Uterus (tissue), 4 donors: ENCODE data around the gene RNF115. TPM values are rescaled to one million over a fixed set of nuclear protein-coding genes. Genes with fewer than 3 reads are reported as not detected.

Experiments used
- DNase-seq, 2 donors: peaks; one replicate each; pipeline ENCODE4 v3.0.0-alpha.2; 2019 to 2020
- H3K27ac ChIP-seq, 2 donors: fragments of 200-600 bp; sonication (generic); 1 replicate in 1 of 2; 2 replicates in 1 of 2; pipeline ENCODE4 v1.5.1; 2016 to 2018
- H3K27me3 ChIP-seq, 2 donors: fragments of 200-600 bp; sonication (generic); one replicate each; pipeline ENCODE4 v1.5.1; 2018 to 2019; ENCODE audit warnings: control low read depth in 1 of 2
- H3K36me3 ChIP-seq, 2 donors: fragments of 200-600 bp; sonication (generic); one replicate each; pipeline ENCODE4 v1.5.1; 2019; ENCODE audit warnings: control low read depth in 1 of 2
- H3K4me1 ChIP-seq, 2 donors: fragments of 200-600 bp; sonication (generic); one replicate each; pipeline ENCODE4 v1.5.1; 2018 to 2019; ENCODE audit warnings: control low read depth in 1 of 2
- H3K4me3 ChIP-seq, 2 donors: fragments of 200-600 bp; sonication (generic); 1 replicate in 1 of 2; 2 replicates in 1 of 2; pipeline ENCODE4 v1.5.1; 2018 to 2019; ENCODE audit warnings: mild to moderate bottlenecking in 1 of 2
- H3K9me3 ChIP-seq, 2 donors: fragments of 200-600 bp; sonication (generic); one replicate each; pipeline ENCODE4 v1.5.1; 2019; ENCODE audit warnings: control low read depth in 1 of 2
- POLR2A ChIP-seq, 2 donors: fragments of 450-650 bp; IDR thresholded peaks; one replicate each; pipeline ENCODE4 v1.6.1; 2016; ENCODE audit warnings: antibody characterized with exemption in 2 of 2, mild to moderate bottlenecking in 1 of 2, moderate library complexity in 1 of 2
- intact Hi-C: fragments of 100-400 bp; cut with DNase I; formaldehyde crosslinking; loops from one replicate; pipeline ENCODE4 v1.15.1; 2023; ENCODE audit warnings: low total_unique reads
- total RNA-seq, 4 donors: library from RNA; depleted of rRNA in 3 of 4; stranded (reverse); fragments of >200 nt in 3 of 4; gene quantifications; one replicate each; pipeline versions ENCODE4 v1.1.0 to v1.2.4, GENCODE V29; 2014 to 2023
- TF ChIP-seq, protein P1 (sequence below), 4 experiments: fragments of 200-600 bp in 2 of 4; fragments of 450-650 bp in 2 of 4; sonication (generic) in 2 of 4; IDR thresholded peaks; one replicate each; pipeline ENCODE4 v1.5.1; 2016 to 2019; ENCODE audit warnings: antibody characterized with exemption in 4 of 4, mild to moderate bottlenecking in 2 of 4, moderate library complexity in 1 of 4
- donor health status: DM: yes; HTN: yes; CAD: no.

RNF115 gene
- total RNA-seq, 4 donors from 2014 or later = 18.8 to 33.4 (median 27.8) TPM

DNA sequence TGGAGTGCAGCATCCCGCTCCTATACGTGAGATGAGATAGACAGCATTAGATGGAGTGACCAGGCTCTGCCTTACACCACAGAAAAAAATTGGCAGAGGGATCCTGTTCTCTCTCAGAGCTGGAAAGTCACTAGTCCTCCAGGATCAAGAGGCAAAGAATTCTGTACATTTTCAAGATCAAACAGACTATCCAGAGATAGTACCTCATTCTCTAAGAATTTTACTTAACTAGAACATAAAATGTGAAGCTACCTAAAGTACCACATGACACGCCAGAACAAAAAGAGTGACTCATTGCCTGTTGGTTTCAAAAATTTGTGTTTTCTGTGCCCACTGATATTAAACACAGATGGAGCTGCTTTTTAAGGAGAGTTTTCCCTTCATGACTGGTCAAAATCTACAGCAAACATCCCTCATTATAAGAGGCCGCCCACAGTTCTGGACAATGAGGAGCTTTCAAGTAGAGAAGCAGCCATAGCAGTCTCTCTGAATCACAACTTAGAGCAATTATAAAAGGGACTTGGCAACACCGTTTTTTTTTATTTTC is 72.3 kb downstream of the RNF115 start:
- Histone ChIP-seq H3K4me1 (peaks cover 3 to 5% of the 10 kb centered on the region in 2 donors), H3K9me3 (no peaks in the 10 kb centered on the region), H3K27ac (peak overlapping the region; percentile 45 to 48), H3K27me3 (no peaks in the 10 kb centered on the region), H3K36me3 (no peaks in the 10 kb centered on the region), H3K4me3 (no peak overlapping the region)
- no peak for DNase-seq
- intact Hi-C loops = no loop called here
- TF ChIP-seq, protein P1, sequence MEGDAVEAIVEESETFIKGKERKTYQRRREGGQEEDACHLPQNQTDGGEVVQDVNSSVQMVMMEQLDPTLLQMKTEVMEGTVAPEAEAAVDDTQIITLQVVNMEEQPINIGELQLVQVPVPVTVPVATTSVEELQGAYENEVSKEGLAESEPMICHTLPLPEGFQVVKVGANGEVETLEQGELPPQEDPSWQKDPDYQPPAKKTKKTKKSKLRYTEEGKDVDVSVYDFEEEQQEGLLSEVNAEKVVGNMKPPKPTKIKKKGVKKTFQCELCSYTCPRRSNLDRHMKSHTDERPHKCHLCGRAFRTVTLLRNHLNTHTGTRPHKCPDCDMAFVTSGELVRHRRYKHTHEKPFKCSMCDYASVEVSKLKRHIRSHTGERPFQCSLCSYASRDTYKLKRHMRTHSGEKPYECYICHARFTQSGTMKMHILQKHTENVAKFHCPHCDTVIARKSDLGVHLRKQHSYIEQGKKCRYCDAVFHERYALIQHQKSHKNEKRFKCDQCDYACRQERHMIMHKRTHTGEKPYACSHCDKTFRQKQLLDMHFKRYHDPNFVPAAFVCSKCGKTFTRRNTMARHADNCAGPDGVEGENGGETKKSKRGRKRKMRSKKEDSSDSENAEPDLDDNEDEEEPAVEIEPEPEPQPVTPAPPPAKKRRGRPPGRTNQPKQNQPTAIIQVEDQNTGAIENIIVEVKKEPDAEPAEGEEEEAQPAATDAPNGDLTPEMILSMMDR (IDR thresholded peaks at IDR 0.05) = no peak
- no peak for TF ChIP-seq POLR2A (IDR thresholded peaks at IDR 0.05)

DNA sequence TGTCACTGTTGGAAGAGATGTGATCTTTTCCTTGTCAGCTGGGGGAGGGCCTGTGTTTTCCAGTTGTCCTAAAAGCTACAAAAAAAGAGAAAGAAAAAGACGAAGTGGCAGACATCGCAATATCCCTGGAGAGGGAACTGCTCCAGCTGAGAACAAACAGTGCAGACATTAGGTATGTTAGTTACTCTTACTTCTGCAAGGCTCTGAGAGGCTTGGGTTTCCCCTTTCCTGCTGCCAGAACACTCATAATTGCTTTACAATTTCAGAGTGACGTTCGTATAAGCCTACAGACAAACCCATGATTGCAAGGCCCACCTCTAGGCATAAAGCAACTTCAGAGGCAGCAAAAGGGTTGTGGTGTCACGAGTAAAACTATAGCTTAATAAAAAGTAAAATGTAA is 73.5 kb downstream of the RNF115 start:
- H3K4me3 ChIP-seq = no peak overlapping the region
- intact Hi-C loops = no loop called here
- H3K27ac ChIP-seq = no peak overlapping the region
- H3K9me3 ChIP-seq = no peaks in the 10 kb centered on the region
- H3K27me3 ChIP-seq = no peaks in the 10 kb centered on the region
- DNase-seq = no peak
- no peaks in the 10 kb centered on the region for H3K36me3 ChIP-seq
- H3K4me1 ChIP-seq = peaks cover 3 to 5% of the 10 kb centered on the region in 2 donors
- TF ChIP-seq, protein P1 (IDR thresholded peaks at IDR 0.05) = no peak
- TF ChIP-seq POLR2A (IDR thresholded peaks at IDR 0.05) = no peak

DNA sequence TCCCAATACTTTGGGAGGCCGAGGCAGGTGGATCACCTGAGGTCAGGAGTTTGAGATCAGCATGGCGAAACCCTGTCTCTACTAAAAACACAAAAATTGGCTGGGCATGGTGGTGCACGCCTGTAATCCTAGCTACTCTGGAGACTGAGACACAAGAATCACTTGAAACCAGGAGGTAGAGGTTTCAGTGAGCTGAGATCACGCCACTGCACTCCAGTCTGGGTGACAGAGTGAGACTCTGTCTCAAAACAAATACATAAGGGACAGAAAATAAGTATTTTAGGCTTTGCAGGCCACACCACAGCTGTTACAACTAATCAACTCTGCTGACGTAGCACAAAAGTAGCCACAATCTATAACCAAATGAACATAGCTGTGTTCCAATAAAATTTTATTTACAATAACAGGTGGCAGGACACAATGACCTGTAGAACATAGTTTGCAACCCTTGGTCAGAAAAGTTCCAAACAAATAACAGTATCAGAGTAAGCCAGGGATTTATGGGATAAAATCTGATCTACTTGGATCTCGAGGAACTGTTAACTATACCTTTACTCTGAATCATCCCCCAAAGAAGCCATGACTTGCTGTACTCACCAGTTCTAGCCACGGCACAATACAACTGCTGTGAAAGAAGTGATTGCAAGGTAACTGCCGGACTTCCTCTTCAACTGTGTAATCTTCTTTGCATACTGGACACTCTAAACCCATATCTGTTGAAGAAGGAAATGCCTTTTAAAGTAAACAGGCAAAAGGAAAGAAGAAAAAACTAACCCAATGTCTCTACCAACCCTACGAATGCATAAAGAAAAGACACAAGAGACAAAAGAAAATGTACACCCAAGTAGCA is 76.3 kb downstream of the RNF115 start:
- no peak for DNase-seq
- Histone ChIP-seq H3K27me3 (no peaks in the 10 kb centered on the region), H3K36me3 (no peaks in the 10 kb centered on the region), H3K9me3 (no peaks in the 10 kb centered on the region), H3K4me1 (peaks cover 3 to 5% of the 10 kb centered on the region in 2 donors), H3K4me3 (no peak overlapping the region), H3K27ac (no peak overlapping the region)
- TF ChIP-seq POLR2A (IDR thresholded peaks at IDR 0.05) = no peak
- TF ChIP-seq, protein P1 (IDR thresholded peaks at IDR 0.05) = no peak
- intact Hi-C loops = no loop called here

DNA sequence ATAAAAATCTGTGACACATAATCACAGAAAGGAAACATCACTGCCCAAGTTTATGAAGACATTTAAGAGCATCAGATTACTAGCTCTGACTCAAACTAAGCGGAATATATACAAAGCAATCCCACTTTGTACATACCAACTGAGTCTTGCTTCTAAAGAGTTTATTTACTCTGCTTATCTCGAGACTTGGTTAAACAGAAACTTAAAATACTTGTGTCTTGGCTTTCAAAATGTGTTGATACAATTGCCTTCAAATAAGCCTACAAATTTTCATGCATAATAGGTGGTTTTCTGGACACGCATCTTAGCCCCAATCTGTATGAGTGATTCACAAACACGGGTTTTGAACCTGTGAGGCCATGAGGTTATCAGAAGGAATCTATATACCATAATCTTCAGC is 83.6 kb downstream of the RNF115 start:
- intact Hi-C loops = no loop called here
- Histone ChIP-seq H3K9me3 (no peaks in the 10 kb centered on the region), H3K4me1 (no peaks in the 10 kb centered on the region), H3K27me3 (no peaks in the 10 kb centered on the region), H3K27ac (no peak overlapping the region), H3K4me3 (no peak overlapping the region), H3K36me3 (no peaks in the 10 kb centered on the region)
- TF ChIP-seq POLR2A (IDR thresholded peaks at IDR 0.05) = no peak
- TF ChIP-seq, protein P1 (IDR thresholded peaks at IDR 0.05) = no peak
- DNase-seq = no peak

DNA sequence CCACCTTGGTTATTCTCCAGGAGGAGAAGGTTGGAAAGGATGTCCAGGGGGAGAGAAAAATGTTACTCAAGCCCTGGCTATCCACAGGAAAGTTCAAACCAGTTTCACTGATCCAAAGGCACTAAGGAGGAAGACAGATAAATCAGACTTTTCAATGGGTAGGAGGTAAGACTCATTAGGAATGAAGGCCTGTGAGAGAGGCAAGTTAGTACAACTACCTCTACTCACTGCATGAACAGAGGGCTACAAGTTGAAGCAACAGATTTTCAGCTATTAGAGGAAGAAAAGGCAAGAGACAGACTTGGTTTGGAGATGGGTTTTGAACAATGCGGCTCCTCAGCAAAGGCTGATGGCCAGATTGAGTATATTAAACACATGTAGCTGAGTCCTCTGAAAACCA is 87.7 kb downstream of the RNF115 start:
- Histone ChIP-seq H3K4me3 (no peak overlapping the region), H3K9me3 (no peaks in the 10 kb centered on the region), H3K36me3 (no peaks in the 10 kb centered on the region), H3K27me3 (no peaks in the 10 kb centered on the region), H3K4me1 (no peaks in the 10 kb centered on the region), H3K27ac (no peak overlapping the region)
- TF ChIP-seq, protein P1 (IDR thresholded peaks at IDR 0.05) = no peak
- TF ChIP-seq POLR2A (IDR thresholded peaks at IDR 0.05) = no peak
- intact Hi-C loops = no loop called here
- DNase-seq = no peak
